ENCODE measurements around the gene PRUNE2. TPM values are rescaled to one million over a fixed set of nuclear protein-coding genes. Genes with fewer than 3 reads are reported as not detected.

The PRUNE2 gene
- total RNA-seq, 4 donors from 2014 or later: 67.6 to 105 (median 95.6) TPM

GRCh38 chr9:76803083-76803482, 102.8 kb downstream of the PRUNE2 start:
- H3K4me1 ChIP-seq: peaks cover 0 to 16% (median 8%) of the 10 kb centered on the region in 4 donors
- H3K9me3 ChIP-seq: no peaks in the 10 kb centered on the region
- peaks cover 7% of the 10 kb centered on the region for H3K27me3 ChIP-seq
- H3K27ac ChIP-seq: no peak overlapping the region
- no peak for DNase-seq
- in situ Hi-C loops (cut with MboI; ENCODE audit: low pct_ligation_motif_present in 1 of 4, low pct_unique_long_range_greater_than_20kb in 1 of 4, low sequenced_read_pairs in 3 of 4) (loop anchor here in 2 of 4 donors (10.0 kb wide), 2 partner anchors 192 to 202 kb away; no protein-coding TSS in a partner anchor), intact Hi-C loops (cut with DNase I; ENCODE audit: low total_unique reads) (no loop called here)
- TF ChIP-seq CTCF (IDR thresholded peaks at IDR 0.05) (no peak), EP300 (IDR thresholded peaks at IDR 0.05; ENCODE audit: low read depth) (no peak), POLR2A (IDR thresholded peaks at IDR 0.05) (no peak), POLR2AphosphoS5 (IDR thresholded peaks at IDR 0.05) (no peak)
- H3K4me3 ChIP-seq: no peak overlapping the region
- no peaks in the 10 kb centered on the region for H3K36me3 ChIP-seq
- WGBS, 2 donors (ENCODE audit: low coverage in 1 of 2): 83% methylated on average over 2 of the region's 2 CpGs

GRCh38 chr9:76800901-76801300, 105.0 kb downstream of the PRUNE2 start:
- Histone ChIP-seq H3K4me1 (peaks cover 0 to 16% (median 8%) of the 10 kb centered on the region in 4 donors), H3K27ac (no peak overlapping the region), H3K9me3 (no peaks in the 10 kb centered on the region), H3K4me3 (no peak overlapping the region), H3K27me3 (peaks cover 7% of the 10 kb centered on the region), H3K36me3 (no peaks in the 10 kb centered on the region)
- TF ChIP-seq POLR2A (IDR thresholded peaks at IDR 0.05): no peak
- TF ChIP-seq EP300 (IDR thresholded peaks at IDR 0.05; ENCODE audit: low read depth): no peak
- no peak for TF ChIP-seq POLR2AphosphoS5 (IDR thresholded peaks at IDR 0.05)
- no peak for TF ChIP-seq CTCF (IDR thresholded peaks at IDR 0.05)
- WGBS, 2 donors (ENCODE audit: low coverage in 1 of 2): 69 to 75% methylated on average over 1 of the region's 1 CpG
- DNase-seq: no peak
- intact Hi-C loops (cut with DNase I; ENCODE audit: low total_unique reads) (no loop called here), in situ Hi-C loops (cut with MboI; ENCODE audit: low pct_ligation_motif_present in 1 of 4, low pct_unique_long_range_greater_than_20kb in 1 of 4, low sequenced_read_pairs in 3 of 4) (loop anchor here in 2 of 4 donors (10.0 kb wide), 2 partner anchors 194 to 204 kb away; no protein-coding TSS in a partner anchor)

GRCh38 chr9:76799473-76799872, 106.4 kb downstream of the PRUNE2 start:
- DNase-seq: no peak
- Histone ChIP-seq H3K4me3 (no peak overlapping the region), H3K27ac (no peak overlapping the region), H3K36me3 (no peaks in the 10 kb centered on the region), H3K4me1 (peaks cover 0 to 16% (median 8%) of the 10 kb centered on the region in 4 donors), H3K9me3 (no peaks in the 10 kb centered on the region), H3K27me3 (peaks cover 7% of the 10 kb centered on the region)
- TF ChIP-seq CTCF (IDR thresholded peaks at IDR 0.05) (no peak), POLR2A (IDR thresholded peaks at IDR 0.05) (no peak), EP300 (IDR thresholded peaks at IDR 0.05; ENCODE audit: low read depth) (no peak), POLR2AphosphoS5 (IDR thresholded peaks at IDR 0.05) (no peak)
- in situ Hi-C loops (cut with MboI; ENCODE audit: low pct_ligation_motif_present in 1 of 4, low pct_unique_long_range_greater_than_20kb in 1 of 4, low sequenced_read_pairs in 3 of 4): no loop called here
- intact Hi-C loops (cut with DNase I; ENCODE audit: low total_unique reads): no loop called here
- 31 to 36% methylated on average over 1 of the region's 1 CpG for WGBS, 2 donors (ENCODE audit: low coverage in 1 of 2)

- TF ChIP-seq POLR2AphosphoS5 (IDR thresholded peaks at IDR 0.05) (no peak), CTCF (IDR thresholded peaks at IDR 0.05) (no peak), POLR2A (IDR thresholded peaks at IDR 0.05) (no peak), EP300 (IDR thresholded peaks at IDR 0.05; ENCODE audit: low read depth) (no peak)
- intact Hi-C loops (cut with DNase I; ENCODE audit: low total_unique reads): no loop called here
- in situ Hi-C loops (cut with MboI; ENCODE audit: low pct_ligation_motif_present in 1 of 4, low pct_unique_long_range_greater_than_20kb in 1 of 4, low sequenced_read_pairs in 3 of 4): no loop called here
- 59 to 84% methylated on average over 2 of the region's 2 CpGs for WGBS, 2 donors (ENCODE audit: low coverage in 1 of 2)
- H3K4me3 ChIP-seq: no peak overlapping the region
- H3K9me3 ChIP-seq: no peaks in the 10 kb centered on the region
- H3K27ac ChIP-seq: no peak overlapping the region
- peaks cover 0 to 16% (median 9%) of the 10 kb centered on the region in 4 donors for H3K4me1 ChIP-seq
- DNase-seq: no peak
- H3K36me3 ChIP-seq: no peaks in the 10 kb centered on the region
- H3K27me3 ChIP-seq: peaks cover 3% of the 10 kb centered on the region
These were observed 107.4 kb downstream of the PRUNE2 start for GRCh38 chr9:76798527-76798926.

All from transverse colon (tissue), 4 donors.